Stimulated activated CD8-positive, alpha-beta memory T cell treated with anti-CD3 and anti-CD28 coated beads, Interleukin-12 subunit alpha, Interleukin-12 subunit beta, amount 100 ng/mL, for 4 hours (primary cell): ENCODE data around the gene CFAP65.

Experiments used
- DNase-seq: peaks from one replicate; pipeline ENCODE4 v3.0.0-alpha.2; 2020; ENCODE audit warnings: low read depth

CFAP65 gene

GRCh38 chr2:218970894-218971293, 70.4 kb downstream of the CFAP65 start:
- DNase-seq = no peak

GRCh38 chr2:218964041-218964771, 77.1 kb downstream of the CFAP65 start:
- DNase-seq = no peak

DNA sequence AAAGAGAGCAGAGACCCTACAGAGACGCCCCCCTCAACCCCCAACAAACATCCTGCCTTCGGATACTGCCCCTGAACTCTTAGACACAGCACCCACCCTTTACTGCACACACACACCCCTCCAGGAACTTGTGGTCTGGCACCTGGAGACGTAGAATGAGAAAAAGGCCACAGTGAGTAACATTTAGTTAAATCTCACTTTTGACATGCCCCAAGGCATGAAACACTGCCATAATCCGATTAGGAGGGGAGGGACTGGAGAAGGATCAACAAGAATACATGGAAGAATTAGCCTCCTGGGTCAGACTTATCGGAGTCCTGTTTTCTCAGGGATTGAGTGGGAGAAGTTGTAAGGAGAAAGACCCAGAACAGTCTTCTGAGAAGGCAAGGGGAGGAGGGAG, 77.7 kb downstream of the CFAP65 start:
- no peak for DNase-seq

- no peak for DNase-seq
Measured at GRCh38 chr2:218962859-218963492, 78.3 kb downstream of the CFAP65 start.

DNA sequence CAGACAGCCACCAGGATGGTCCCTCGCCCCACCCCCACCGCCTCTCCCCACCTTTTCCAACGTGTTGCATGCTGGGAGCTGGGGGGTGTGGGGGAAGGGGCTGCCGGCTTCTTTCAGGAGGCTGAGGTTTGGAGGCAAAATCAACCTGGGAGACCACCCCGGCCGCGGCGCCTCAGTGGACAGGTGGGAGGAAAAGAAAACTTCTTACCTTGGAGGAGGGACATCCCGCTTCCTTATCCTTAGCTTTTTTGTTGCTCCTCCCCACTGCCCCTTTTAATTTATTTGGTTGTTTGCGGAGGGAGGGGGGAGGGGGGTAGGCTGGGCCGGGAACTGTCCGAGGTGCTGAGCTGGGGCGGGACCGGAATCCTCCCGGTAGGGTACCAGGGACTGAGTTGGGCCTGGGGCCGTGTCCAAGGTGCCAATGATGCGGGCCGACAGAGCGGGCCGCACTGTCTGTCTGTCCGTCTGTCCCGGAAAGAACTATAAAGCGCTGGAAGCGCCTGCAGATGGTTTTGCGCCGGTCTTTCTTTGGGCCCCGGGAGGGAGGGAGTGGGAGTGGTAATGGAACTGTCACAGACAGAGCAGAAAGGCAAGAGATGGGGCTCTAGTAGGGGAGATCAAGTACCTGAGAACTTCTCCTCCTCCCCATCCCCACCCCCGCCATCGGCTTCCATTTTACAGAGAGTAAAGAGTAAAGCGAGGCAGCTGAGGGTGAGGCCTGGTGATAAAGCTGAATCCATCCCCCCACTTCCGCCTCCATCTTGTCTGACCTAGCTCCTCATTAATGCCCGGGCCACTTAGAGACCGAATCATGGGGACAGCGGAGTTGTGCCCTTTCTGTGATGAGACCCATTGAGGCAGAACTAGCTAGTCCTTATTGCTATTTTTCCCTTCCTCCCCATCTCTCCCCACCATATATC, 79.4 kb downstream of the CFAP65 start:
- DNase-seq = no peak

GRCh38 chr2:218961229-218961628, 80.1 kb downstream of the CFAP65 start:
- DNase-seq = no peak

- no peak for DNase-seq
Measured at GRCh38 chr2:218960309-218961165, 80.8 kb downstream of the CFAP65 start.

DNA sequence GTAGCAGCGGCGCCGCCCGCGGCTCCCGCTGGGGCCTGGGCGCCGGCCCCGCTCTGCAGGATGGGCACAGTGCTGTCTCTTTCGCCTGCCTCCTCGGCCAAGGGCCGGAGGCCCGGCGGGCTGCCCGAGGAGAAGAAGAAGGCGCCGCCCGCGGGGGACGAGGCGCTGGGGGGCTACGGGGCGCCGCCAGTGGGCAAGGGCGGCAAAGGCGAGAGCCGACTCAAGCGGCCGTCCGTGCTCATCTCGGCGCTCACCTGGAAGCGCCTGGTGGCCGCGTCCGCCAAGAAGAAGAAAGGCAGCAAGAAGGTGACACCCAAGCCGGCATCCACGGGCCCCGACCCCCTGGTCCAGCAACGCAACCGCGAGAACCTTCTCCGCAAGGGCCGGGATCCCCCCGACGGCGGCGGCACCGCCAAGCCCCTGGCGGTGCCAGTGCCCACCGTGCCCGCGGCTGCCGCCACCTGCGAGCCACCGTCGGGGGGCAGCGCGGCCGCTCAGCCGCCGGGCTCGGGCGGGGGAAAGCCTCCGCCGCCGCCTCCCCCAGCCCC, 81.5 kb downstream of the CFAP65 start:
- DNase-seq = no peak

- DNase-seq = peak; percentile 25
Measured at GRCh38 chr2:218959141-218959731, 82.1 kb downstream of the CFAP65 start, which contains the start of gene CDK5R2. Gene CDK5R2 (plus strand): TSS chr2:218959666. CDS start chr2:218959821, 155 bp downstream.

GRCh38 chr2:218958276-218958675, 83.0 kb downstream of the CFAP65 start:
- DNase-seq = no peak

DNA sequence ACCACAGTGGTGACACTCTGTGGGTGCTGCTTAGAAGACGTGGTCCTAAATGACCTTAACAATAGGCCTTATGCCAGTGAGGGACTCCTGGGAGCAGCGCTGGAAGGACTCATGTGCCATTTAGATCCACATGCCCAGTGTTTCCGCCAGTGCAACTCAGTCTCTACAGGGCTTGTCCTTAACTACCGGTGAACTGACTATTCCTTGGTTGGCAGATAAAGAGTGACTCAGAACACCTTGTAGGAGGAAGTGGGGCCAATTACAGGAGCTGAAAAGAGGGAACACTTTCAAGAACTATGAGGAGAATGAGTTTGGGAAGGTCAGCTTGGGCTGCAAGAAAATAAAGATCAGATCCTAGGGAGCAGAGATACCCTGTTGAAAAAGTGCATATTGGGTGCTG, 83.6 kb downstream of the CFAP65 start:
- DNase-seq = no peak

GRCh38 chr2:218956039-218956438, 85.3 kb downstream of the CFAP65 start:
- DNase-seq = no peak

GRCh38 chr2:218954541-218955300, 86.6 kb downstream of the CFAP65 start:
- DNase-seq = no peak

DNA sequence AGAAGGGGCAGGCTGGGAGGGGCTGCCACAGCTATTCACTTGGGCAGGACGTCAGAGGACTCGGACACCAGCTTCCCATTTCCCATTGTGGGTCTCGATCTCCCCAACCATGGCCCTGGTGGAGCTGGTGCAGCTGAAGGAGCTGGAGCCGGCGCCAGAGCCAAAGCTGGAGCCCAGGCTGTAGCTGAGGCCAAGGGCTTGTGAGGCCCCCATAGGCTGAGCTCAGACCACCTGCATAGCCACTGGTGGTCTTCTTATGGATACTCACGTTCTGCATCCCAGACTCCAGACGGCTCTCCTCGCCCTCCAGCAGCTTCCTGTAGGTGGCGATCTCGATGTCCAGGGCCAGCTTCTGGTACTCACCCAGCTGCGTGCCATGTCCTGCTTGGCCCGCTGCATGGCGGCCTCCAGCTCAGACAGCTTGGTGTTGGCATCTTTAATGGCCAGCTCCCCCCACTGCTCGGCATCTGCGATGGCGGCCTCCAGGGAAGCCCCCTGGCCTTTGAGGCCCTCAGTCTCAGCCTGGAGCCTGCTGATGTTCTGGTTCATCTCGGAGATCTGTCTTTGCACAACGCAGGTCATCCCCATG, 87.9 kb downstream of the CFAP65 start:
- no peak for DNase-seq
